ENCODE data around the gene KANSL2. TPM values are rescaled to one million over a fixed set of nuclear protein-coding genes. Genes with fewer than 3 reads are reported as not detected.
"Not testable (repeated sequence)": the region's sequence is repeated elsewhere in the genome, so short reads cannot be mapped to it uniquely, and the experiment has no call there.

The KANSL2 gene
- total RNA-seq, 1 experiment from 2014 or later, result 59.7 TPM

GRCh38 chr12:48651681-48652080, 30.4 kb downstream of the KANSL2 start:
- peaks cover 5% of the 10 kb centered on the region; the same call in 1 of the 2 replicates for H3K36me3 ChIP-seq (ENCODE audit: control insufficient read depth, insufficient read depth, low read length)
- H3K4me1 ChIP-seq, result no peaks in the 10 kb centered on the region
- peaks cover 79% of the 10 kb centered on the region for H3K36me3 Mint-ChIP-seq (ENCODE audit: insufficient read depth, unreplicated experiment)

DNA sequence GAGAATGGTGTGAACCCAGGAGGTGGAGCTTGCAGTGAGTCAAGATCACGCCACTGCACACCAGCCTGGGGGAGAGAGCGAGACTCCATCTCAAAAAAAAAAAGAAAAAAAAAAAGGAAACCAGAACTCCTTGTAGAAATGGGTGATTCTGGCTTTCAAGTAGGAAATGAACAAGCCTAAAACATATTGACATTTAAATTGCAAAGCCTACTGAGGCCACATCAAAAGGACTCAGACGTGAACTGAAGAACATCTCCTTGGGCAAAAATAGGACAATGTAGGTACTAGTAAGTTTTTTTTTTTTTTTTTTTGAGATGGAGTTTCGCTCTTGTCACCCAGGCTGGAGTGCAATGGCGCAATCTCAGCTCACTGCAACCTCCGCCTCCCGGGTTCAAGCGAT, 36.7 kb downstream of the KANSL2 start:
- H3K27ac Mint-ChIP-seq (ENCODE audit: unreplicated experiment); intact Hi-C loops (cut with micrococcal nuclease; ENCODE audit: unreplicated experiment); H3K4me3 Mint-ChIP-seq (ENCODE audit: unreplicated experiment); CTCF ChIA-PET; H3K9me3 Mint-ChIP-seq (ENCODE audit: unreplicated experiment); DNase-seq; H3K9me3 ChIP-seq; H3K4me1 ChIP-seq; H3K36me3 ChIP-seq (ENCODE audit: control insufficient read depth, insufficient read depth, low read length); H3K27me3 Mint-ChIP-seq (ENCODE audit: insufficient read depth, unreplicated experiment); H3K27me3 ChIP-seq (replicated peaks; ENCODE audit: control insufficient read depth, insufficient read depth, low read length); BruUV-seq (replicated peaks); H3K4me1 Mint-ChIP-seq (ENCODE audit: low read depth, unreplicated experiment); H3K4me3 ChIP-seq (ENCODE audit: low read depth, low read length): not testable (repeated sequence)
- H3K36me3 Mint-ChIP-seq (ENCODE audit: insufficient read depth, unreplicated experiment), result peaks cover 72% of the 10 kb centered on the region
- POLR2A ChIA-PET, result interaction anchor here (0.6 kb wide), 1 partner anchor 31 kb away, joined by 3 read pairs; no protein-coding TSS in a partner anchor

More at GRCh38 chr12:48651681-48652080, 30.4 kb downstream of the KANSL2 start:
- no peak for DNase-seq
- Mint-ChIP-seq H3K4me1 (ENCODE audit: low read depth, unreplicated experiment) (no peaks in the 10 kb centered on the region), H3K27me3 (ENCODE audit: insufficient read depth, unreplicated experiment) (no peaks in the 10 kb centered on the region), H3K4me3 (ENCODE audit: unreplicated experiment) (no peak overlapping the region), H3K9me3 (ENCODE audit: unreplicated experiment) (no peaks in the 10 kb centered on the region), H3K27ac (ENCODE audit: unreplicated experiment) (no peak overlapping the region)
- ChIA-PET CTCF (no interaction called here), POLR2A (no interaction called here)
- H3K27me3 ChIP-seq (replicated peaks; ENCODE audit: control insufficient read depth, insufficient read depth, low read length), result no peaks in the 10 kb centered on the region
- BruUV-seq (replicated peaks), result no TSS peak
- no peaks in the 10 kb centered on the region for H3K9me3 ChIP-seq
- TF ChIP-seq CTCF (IDR thresholded peaks at IDR 0.05; ENCODE audit: insufficient read depth in 1 of 2, low read depth in 1 of 2, low read length in 1 of 2, severe bottlenecking in 1 of 2, unreplicated experiment in 1 of 2), result no peak
- intact Hi-C loops (cut with micrococcal nuclease; ENCODE audit: unreplicated experiment), result no loop called here
- no peak overlapping the region for H3K4me3 ChIP-seq (ENCODE audit: low read depth, low read length)

DNA sequence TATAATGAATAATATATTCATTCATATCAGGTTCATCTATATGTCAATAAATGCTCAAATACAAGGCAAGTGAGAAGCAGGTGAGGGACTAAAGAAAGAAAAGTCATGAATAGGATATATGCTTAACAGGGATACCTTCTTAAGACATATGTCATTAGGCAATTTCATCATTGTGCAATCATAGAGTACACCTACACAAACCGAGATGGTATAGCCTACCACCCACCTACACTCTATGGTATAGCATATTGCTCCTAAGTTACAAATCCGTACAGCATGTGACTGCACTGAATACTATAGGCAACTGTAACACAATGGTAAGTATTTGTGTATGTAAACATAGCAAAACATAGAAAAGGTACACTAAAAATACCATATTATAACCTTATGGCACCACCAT, 39.0 kb downstream of the KANSL2 start:
- H3K4me1 ChIP-seq, result no peaks in the 10 kb centered on the region; the same call in 1 of the 2 replicates
- H3K27me3 ChIP-seq (replicated peaks; ENCODE audit: control insufficient read depth, insufficient read depth, low read length), result no peaks in the 10 kb centered on the region
- intact Hi-C loops (cut with micrococcal nuclease; ENCODE audit: unreplicated experiment), result no loop called here
- no peak overlapping the region for H3K4me3 Mint-ChIP-seq (ENCODE audit: unreplicated experiment)
- no peak overlapping the region for H3K4me3 ChIP-seq (ENCODE audit: low read depth, low read length)
- TF ChIP-seq CTCF (IDR thresholded peaks at IDR 0.05; ENCODE audit: insufficient read depth in 1 of 2, low read depth in 1 of 2, low read length in 1 of 2, severe bottlenecking in 1 of 2, unreplicated experiment in 1 of 2), result no peak
- BruUV-seq (replicated peaks), result no TSS peak
- peaks cover 60% of the 10 kb centered on the region for H3K36me3 Mint-ChIP-seq (ENCODE audit: insufficient read depth, unreplicated experiment)
- ChIA-PET CTCF (no interaction called here), POLR2A (no interaction called here)
- no peaks in the 10 kb centered on the region for H3K9me3 Mint-ChIP-seq (ENCODE audit: unreplicated experiment)
- H3K27me3 Mint-ChIP-seq (ENCODE audit: insufficient read depth, unreplicated experiment), result no peaks in the 10 kb centered on the region
- no peaks in the 10 kb centered on the region for H3K9me3 ChIP-seq
- peaks cover 3% of the 10 kb centered on the region for H3K36me3 ChIP-seq (ENCODE audit: control insufficient read depth, insufficient read depth, low read length)
- H3K4me1 Mint-ChIP-seq (ENCODE audit: low read depth, unreplicated experiment), result no peaks in the 10 kb centered on the region
- no peak for DNase-seq
- no peak overlapping the region for H3K27ac Mint-ChIP-seq (ENCODE audit: unreplicated experiment)

DNA sequence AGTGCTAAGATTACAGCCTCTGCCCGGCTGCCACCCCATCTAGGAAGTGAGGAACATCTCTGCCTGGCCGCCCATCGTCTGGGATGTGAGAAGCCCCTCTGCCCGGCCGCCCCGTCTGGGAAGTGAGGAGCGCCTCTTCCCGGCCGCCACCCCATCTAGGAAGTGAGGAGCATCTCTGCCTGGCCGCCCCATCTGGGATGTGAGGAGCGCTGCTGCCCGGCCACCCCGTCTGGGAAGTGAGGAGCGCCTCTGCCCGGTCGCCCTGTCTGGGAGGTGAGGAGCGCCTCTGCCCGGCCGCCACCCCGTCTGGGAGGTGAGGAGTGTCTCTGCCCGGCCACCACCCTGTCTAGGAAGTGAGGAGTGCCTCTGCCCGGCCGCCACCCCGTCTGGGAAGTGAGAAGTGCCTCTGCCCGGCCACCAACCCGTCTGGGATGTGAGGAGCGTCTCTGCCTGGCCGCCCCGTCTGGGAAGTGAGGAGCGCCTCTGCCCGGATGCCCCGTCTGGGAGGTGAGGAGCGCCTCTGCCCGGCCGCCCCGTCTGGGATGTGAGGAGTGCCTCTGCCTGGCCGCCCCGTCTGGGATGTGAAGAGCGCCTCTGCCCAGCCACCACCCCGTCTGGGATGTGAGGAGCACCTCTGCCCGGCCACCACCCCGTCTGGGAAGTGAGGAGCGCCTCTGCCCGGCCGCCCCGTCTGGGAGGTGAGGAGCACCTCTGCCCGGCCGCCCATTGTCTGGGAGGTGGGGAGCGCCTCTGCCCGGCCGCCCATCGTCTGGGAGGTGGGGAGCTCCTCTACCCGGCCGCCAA, 40.1 kb downstream of the KANSL2 start:
- BruUV-seq (replicated peaks); CTCF ChIA-PET; H3K27me3 ChIP-seq (replicated peaks; ENCODE audit: control insufficient read depth, insufficient read depth, low read length); H3K4me3 ChIP-seq (ENCODE audit: low read depth, low read length); H3K9me3 ChIP-seq; H3K4me3 Mint-ChIP-seq (ENCODE audit: unreplicated experiment); H3K9me3 Mint-ChIP-seq (ENCODE audit: unreplicated experiment); H3K27me3 Mint-ChIP-seq (ENCODE audit: insufficient read depth, unreplicated experiment); POLR2A ChIA-PET; H3K27ac Mint-ChIP-seq (ENCODE audit: unreplicated experiment); H3K36me3 ChIP-seq (ENCODE audit: control insufficient read depth, insufficient read depth, low read length); DNase-seq; H3K4me1 ChIP-seq; H3K4me1 Mint-ChIP-seq (ENCODE audit: low read depth, unreplicated experiment); intact Hi-C loops (cut with micrococcal nuclease; ENCODE audit: unreplicated experiment): not testable (repeated sequence)
- H3K36me3 Mint-ChIP-seq (ENCODE audit: insufficient read depth, unreplicated experiment), result peaks cover 55% of the 10 kb centered on the region
